ENCODE data around the gene CPA4. TPM values are rescaled to one million over a fixed set of nuclear protein-coding genes. Genes with fewer than 3 reads are reported as not detected.

CPA4 gene
- total RNA-seq, 2 experiments from 2014 or later = not detected

DNA sequence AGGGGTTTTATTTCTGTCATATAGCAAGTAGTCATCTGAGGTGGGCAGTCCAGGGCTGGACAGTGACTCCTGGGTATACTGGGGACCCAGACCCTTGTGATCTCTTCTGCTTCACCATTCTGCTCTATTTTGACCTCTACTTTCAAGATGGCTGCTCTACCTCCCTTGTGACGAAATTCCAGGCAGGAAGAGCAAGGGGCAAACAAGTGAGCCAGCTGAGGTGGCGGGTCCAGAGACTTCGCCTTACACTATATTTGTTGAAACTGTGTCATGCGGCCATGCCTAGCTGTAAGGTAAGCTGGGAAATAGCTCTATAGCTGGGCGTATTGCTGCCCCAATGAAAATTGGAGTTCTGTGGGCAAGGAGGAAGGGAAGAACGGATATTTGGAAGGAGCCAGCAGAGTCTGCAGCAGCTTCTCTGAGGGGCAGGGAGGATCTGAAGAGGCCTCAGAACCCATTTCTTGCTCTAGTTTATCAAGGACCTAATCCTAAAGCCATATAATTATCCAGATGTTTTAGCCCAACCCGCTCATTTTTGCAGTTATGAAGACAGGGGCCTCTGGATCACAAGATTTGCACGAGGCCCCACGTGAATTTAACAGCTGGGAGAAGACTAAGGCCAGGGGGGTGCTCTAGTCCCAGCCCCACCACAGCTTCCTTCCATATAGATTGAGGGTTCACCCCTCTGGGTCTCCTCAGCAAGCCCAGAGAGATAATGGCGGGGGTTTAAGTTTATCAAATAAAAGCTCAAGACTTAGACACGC, 79.6 kb downstream of the CPA4 start:
- H3K27me3 Mint-ChIP-seq = no peaks in the 10 kb centered on the region
- H3K4me3 Mint-ChIP-seq = no peak overlapping the region
- ChIA-PET POLR2A (no interaction called here), CTCF (no interaction called here)
- peaks cover 8% of the 10 kb centered on the region for H3K9me3 Mint-ChIP-seq
- H3K36me3 Mint-ChIP-seq (ENCODE audit: low read depth) = no peaks in the 10 kb centered on the region
- no peak overlapping the region for H3K27ac Mint-ChIP-seq
- no peaks in the 10 kb centered on the region for H3K4me1 Mint-ChIP-seq
- DNase-seq = no peak

Other genes starting within 250 kb of the CPA4 start
- 10 to 100 TPM; 15.5 to 17.3 TPM for gene ZC3HC1, start 241.8 kb upstream of the CPA4 start, total RNA-seq
- gene KLHDC10, start 222.6 kb upstream of the CPA4 start, total RNA-seq = 10 to 100 TPM; 15.5 to 17.3 TPM
- gene TMEM209, start 87.8 kb upstream of the CPA4 start, total RNA-seq = 10 to 100 TPM; 35.5 to 35.7 TPM
- not detected for gene SSMEM1, start 85.3 kb upstream of the CPA4 start, total RNA-seq
- not detected for gene CPA2, start 26.3 kb upstream of the CPA4 start, total RNA-seq
- not detected for gene CPA5, start 51.7 kb downstream of the CPA4 start, total RNA-seq
- gene CPA1, start 87.3 kb downstream of the CPA4 start, total RNA-seq = not detected
- 10 to 100 TPM; 13.2 to 15.7 TPM for gene CEP41, start 147.9 kb downstream of the CPA4 start, total RNA-seq
- gene MEST, start 198.9 kb downstream of the CPA4 start, total RNA-seq = under 1 TPM; 0.55 to 0.68 TPM